ENCODE results near the gene CPD.

The CPD gene

GRCh38 chr17:30495586-30495985 lies 116.9 kb downstream of the CPD start:
- FAIRE-seq: no peak

GRCh38 chr17:30503558-30503957 lies 124.8 kb downstream of the CPD start:
- peak; percentile 50 for FAIRE-seq

More at GRCh38 chr17:30495586-30495985, 116.9 kb downstream of the CPD start:
- DNase-seq (ENCODE audit: low spot score): no peak

GRCh38 chr17:30505868-30506417 lies 127.2 kb downstream of the CPD start:
- no peak for FAIRE-seq

More at GRCh38 chr17:30503558-30503957, 124.8 kb downstream of the CPD start:
- no peak for DNase-seq (ENCODE audit: low spot score)

GRCh38 chr17:30506481-30506880 lies 127.8 kb downstream of the CPD start:
- FAIRE-seq (no peak), DNase-seq (ENCODE audit: low spot score) (no peak)

More at GRCh38 chr17:30505868-30506417, 127.2 kb downstream of the CPD start:
- no peak for DNase-seq (ENCODE audit: low spot score)

- FAIRE-seq (no peak), DNase-seq (ENCODE audit: low spot score) (no peak)
Measured at GRCh38 chr17:30513346-30513745, 134.6 kb downstream of the CPD start.

GRCh38 chr17:30514895-30515596 lies 136.3 kb downstream of the CPD start:
- no peak for FAIRE-seq
- no peak for DNase-seq (ENCODE audit: low spot score)

GRCh38 chr17:30517786-30518185 lies 139.1 kb downstream of the CPD start:
- FAIRE-seq (no peak), DNase-seq (ENCODE audit: low spot score) (no peak)

- FAIRE-seq (no peak), DNase-seq (ENCODE audit: low spot score) (no peak)
Measured at GRCh38 chr17:30519166-30519565, 140.4 kb downstream of the CPD start.
